GM12891 (cell line): ENCODE measurements around the gene CACNG5.

Source experiments
- POLR2A ChIP-seq: IDR thresholded peaks from 2 replicates; pipeline ENCODE4 v1.6.1; 2011; ENCODE audit warnings: low read depth, low read length, control low read depth
- POLR2AphosphoS5 ChIP-seq: IDR thresholded peaks from 2 replicates; pipeline ENCODE4 v1.6.1; 2011; ENCODE audit warnings: low read depth, low read length, control low read depth
- POU2F2 ChIP-seq: IDR thresholded peaks from 2 replicates; pipeline ENCODE4 v1.6.1; 2011; ENCODE audit warnings: low read depth, mild to moderate bottlenecking, control low read depth, low read length, moderate library complexity
- TAF1 ChIP-seq: IDR thresholded peaks from 2 replicates; pipeline ENCODE4 v1.6.1; 2011; ENCODE audit warnings: low read depth, low read length, control low read depth

GRCh38 chr17:66803474-66803951 is 31.4 kb upstream of the CACNG5 start:
- no peak for TF ChIP-seq POLR2AphosphoS5
- TF ChIP-seq POLR2A = no peak
- no peak for TF ChIP-seq TAF1
- no peak for TF ChIP-seq POU2F2
